ENCODE results near the gene AKAP9. TPM values are rescaled to one million over a fixed set of nuclear protein-coding genes. Genes with fewer than 3 reads are reported as not detected.
"Not testable (repeated sequence)": the region's sequence is repeated elsewhere in the genome, so short reads cannot be mapped to it uniquely, and the experiment has no call there.

The AKAP9 gene
- total and polyA plus RNA-seq, 7 experiments from 2014 or later: 26.0 to 93.5 (median 63.0) TPM

DNA sequence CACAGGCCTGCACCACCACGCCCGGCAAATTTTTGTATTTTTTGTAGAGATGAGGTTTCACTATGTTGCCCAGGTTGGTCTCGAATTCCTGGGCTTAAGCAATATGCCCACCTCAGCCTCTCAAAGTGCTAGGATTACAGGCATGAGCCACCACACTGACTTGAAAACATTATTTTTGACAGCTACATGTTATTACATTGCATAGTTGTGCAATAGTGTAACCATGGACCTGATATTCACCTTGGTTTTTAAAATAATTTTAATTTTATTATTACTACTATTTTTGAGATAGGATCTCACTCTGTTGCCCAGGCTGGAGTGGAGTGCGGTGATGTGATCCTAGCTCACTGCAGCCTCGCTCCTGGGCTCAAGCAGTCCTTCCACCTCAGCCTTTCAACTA, 18.4 kb downstream of the AKAP9 start:
- H3K4me1 ChIP-seq (ENCODE audit: control insufficient read depth in 2 of 2, insufficient read depth in 2 of 2, low read length in 2 of 2): no peaks in the 10 kb centered on the region
- H3K27me3 Mint-ChIP-seq: no peaks in the 10 kb centered on the region
- peaks cover 0 to 4% (median 0%) of the 10 kb centered on the region in 3 experiments for H3K36me3 ChIP-seq (ENCODE audit: control insufficient read depth in 2 of 3, insufficient read depth in 3 of 3, low read length in 3 of 3)
- H3K4me1 Mint-ChIP-seq: peaks cover 3 to 46% (median 34%) of the 10 kb centered on the region in 7 donors
- H3K4me3 Mint-ChIP-seq: no peak overlapping the region
- ATAC-seq: no peak
- CTCF ChIA-PET: no interaction called here
- peaks cover 0 to 18% (median 5%) of the 10 kb centered on the region in 5 donors for H3K36me3 Mint-ChIP-seq
- H3K4me3 ChIP-seq (ENCODE audit: low read length): no peak overlapping the region
- no peak overlapping the region for H3K27ac Mint-ChIP-seq
- POLR2A ChIA-PET: no interaction called here
- H3K27me3 ChIP-seq (ENCODE audit: control insufficient read depth in 2 of 2, insufficient read depth in 2 of 2, low read length in 2 of 2): no peaks in the 10 kb centered on the region
- H3K9me3 Mint-ChIP-seq: no peaks in the 10 kb centered on the region
- intact Hi-C loops (cut with micrococcal nuclease): no loop called here
- no peak overlapping the region for H3K27ac ChIP-seq (ENCODE audit: low read depth, low read length)
- no peak for DNase-seq
- no peaks in the 10 kb centered on the region for H3K9me3 ChIP-seq (ENCODE audit: control insufficient read depth in 2 of 3, low read length in 3 of 3)

- no peak for ATAC-seq
- H3K27me3 Mint-ChIP-seq: no peaks in the 10 kb centered on the region
These were observed 21.2 kb downstream of the AKAP9 start for GRCh38 chr7:91961816-91962215.

DNA sequence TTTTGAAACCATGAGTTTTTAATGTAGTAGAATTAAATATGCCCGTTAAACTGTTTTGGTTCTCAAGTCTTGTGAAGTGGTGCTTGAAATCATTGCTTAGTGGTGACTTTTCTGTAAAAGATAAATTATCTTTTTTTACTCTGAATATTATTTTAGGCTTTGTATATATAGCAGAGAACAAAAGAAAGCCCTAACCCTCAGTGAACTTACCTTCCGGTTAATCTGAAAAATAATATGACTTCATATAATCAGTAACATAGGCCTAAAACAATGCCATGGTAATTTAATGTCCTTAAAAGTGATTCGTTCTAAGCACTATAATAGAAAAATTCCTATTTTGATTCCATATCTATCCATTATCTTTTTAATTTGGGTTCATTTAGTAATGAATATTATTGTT, 21.8 kb downstream of the AKAP9 start:
- no peak overlapping the region for H3K27ac ChIP-seq (ENCODE audit: low read depth, low read length)
- CTCF ChIA-PET: no interaction called here
- Mint-ChIP-seq H3K27me3 (no peaks in the 10 kb centered on the region), H3K36me3 (peaks cover 0 to 22% (median 8%) of the 10 kb centered on the region in 5 donors), H3K4me1 (peaks cover 7 to 59% (median 51%) of the 10 kb centered on the region in 7 donors), H3K4me3 (no peak overlapping the region), H3K9me3 (peaks cover 0 to 5% (median 0%) of the 10 kb centered on the region in 11 donors), H3K27ac (no peak overlapping the region)
- ATAC-seq (no peak), DNase-seq (no peak)
- H3K9me3 ChIP-seq (ENCODE audit: control insufficient read depth in 2 of 3, low read length in 3 of 3): no peaks in the 10 kb centered on the region
- POLR2A ChIA-PET: no interaction called here
- no peaks in the 10 kb centered on the region for H3K27me3 ChIP-seq (ENCODE audit: control insufficient read depth in 2 of 2, insufficient read depth in 2 of 2, low read length in 2 of 2)
- no peaks in the 10 kb centered on the region for H3K4me1 ChIP-seq (ENCODE audit: control insufficient read depth in 2 of 2, insufficient read depth in 2 of 2, low read length in 2 of 2)
- intact Hi-C loops (cut with micrococcal nuclease): no loop called here
- no peak overlapping the region for H3K4me3 ChIP-seq (ENCODE audit: low read length)
- no peaks in the 10 kb centered on the region for H3K36me3 ChIP-seq (ENCODE audit: control insufficient read depth in 2 of 3, insufficient read depth in 3 of 3, low read length in 3 of 3)

More at GRCh38 chr7:91961816-91962215, 21.2 kb downstream of the AKAP9 start:
- H3K4me1 ChIP-seq (ENCODE audit: control insufficient read depth in 2 of 2, insufficient read depth in 2 of 2, low read length in 2 of 2): no peaks in the 10 kb centered on the region
- H3K4me3 ChIP-seq (ENCODE audit: low read length): no peak overlapping the region
- POLR2A ChIA-PET: interaction anchor here (0.6 kb wide), 1 partner anchor 14 kb away, joined by 3 read pairs; no protein-coding TSS in a partner anchor
- no peaks in the 10 kb centered on the region for H3K36me3 ChIP-seq (ENCODE audit: control insufficient read depth in 2 of 3, insufficient read depth in 3 of 3, low read length in 3 of 3)
- CTCF ChIA-PET: no interaction called here
- no peak for DNase-seq
- H3K27ac ChIP-seq (ENCODE audit: low read depth, low read length): no peak overlapping the region
- no peaks in the 10 kb centered on the region for H3K9me3 ChIP-seq (ENCODE audit: control insufficient read depth in 2 of 3, low read length in 3 of 3)
- intact Hi-C loops (cut with micrococcal nuclease): no loop called here
- H3K36me3 Mint-ChIP-seq: peaks cover 0 to 21% (median 6%) of the 10 kb centered on the region in 5 donors
- no peak overlapping the region for H3K4me3 Mint-ChIP-seq
- peaks cover 3 to 53% (median 45%) of the 10 kb centered on the region in 7 donors for H3K4me1 Mint-ChIP-seq
- no peaks in the 10 kb centered on the region for H3K27me3 ChIP-seq (ENCODE audit: control insufficient read depth in 2 of 2, insufficient read depth in 2 of 2, low read length in 2 of 2)
- peaks cover 0 to 5% (median 0%) of the 10 kb centered on the region in 11 donors for H3K9me3 Mint-ChIP-seq
- no peak overlapping the region for H3K27ac Mint-ChIP-seq

DNA sequence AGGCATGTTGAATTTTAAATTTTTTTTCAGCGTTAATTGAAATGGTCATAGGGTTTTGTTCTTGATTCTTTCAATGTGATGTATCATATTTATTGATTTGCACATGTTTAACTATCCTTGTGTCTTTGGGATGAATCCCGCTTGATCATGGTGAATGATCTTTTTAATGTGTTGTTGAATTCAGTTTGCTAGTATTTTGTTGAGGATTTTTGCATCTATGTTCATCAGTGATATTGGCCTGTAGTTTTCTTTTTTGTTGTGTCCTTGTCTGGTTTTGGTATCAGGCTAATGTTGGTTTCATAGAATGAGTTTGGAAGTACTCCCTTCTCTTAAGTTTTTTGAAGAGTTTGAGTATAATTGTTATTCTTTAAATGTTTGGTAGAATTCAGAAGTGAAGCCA, 26.9 kb downstream of the AKAP9 start:
- H3K27ac ChIP-seq (ENCODE audit: low read depth, low read length); H3K4me3 ChIP-seq (ENCODE audit: low read length); intact Hi-C loops (cut with micrococcal nuclease); H3K36me3 ChIP-seq (ENCODE audit: control insufficient read depth in 2 of 3, insufficient read depth in 3 of 3, low read length in 3 of 3); H3K27me3 Mint-ChIP-seq; ATAC-seq; H3K4me1 ChIP-seq (ENCODE audit: control insufficient read depth in 2 of 2, insufficient read depth in 2 of 2, low read length in 2 of 2); H3K27me3 ChIP-seq (ENCODE audit: control insufficient read depth in 2 of 2, insufficient read depth in 2 of 2, low read length in 2 of 2); H3K9me3 ChIP-seq (ENCODE audit: control insufficient read depth in 2 of 3, low read length in 3 of 3); DNase-seq; POLR2A ChIA-PET; CTCF ChIA-PET; H3K9me3 Mint-ChIP-seq: not testable (repeated sequence)
- Mint-ChIP-seq H3K4me3 (peak overlapping the region in 4 of 10 donors; percentile 4 to 29 (median 20)), H3K36me3 (peaks cover 0 to 20% (median 9%) of the 10 kb centered on the region in 5 donors), H3K4me1 (peaks cover 14 to 73% (median 66%) of the 10 kb centered on the region in 7 donors), H3K27ac (peak overlapping the region in 3 of 9 donors; percentile 9 to 30 (median 12))

- Mint-ChIP-seq H3K4me3 (no peak overlapping the region), H3K9me3 (no peaks in the 10 kb centered on the region), H3K27ac (no peak overlapping the region), H3K4me1 (peaks cover 4 to 44% (median 32%) of the 10 kb centered on the region in 7 donors), H3K36me3 (peaks cover 2 to 26% (median 5%) of the 10 kb centered on the region in 5 donors), H3K27me3 (no peaks in the 10 kb centered on the region)
- ChIA-PET POLR2A (no interaction called here), CTCF (no interaction called here)
- Histone ChIP-seq H3K27me3 (ENCODE audit: control insufficient read depth in 2 of 2, insufficient read depth in 2 of 2, low read length in 2 of 2) (no peaks in the 10 kb centered on the region), H3K4me3 (ENCODE audit: low read length) (no peak overlapping the region), H3K9me3 (ENCODE audit: control insufficient read depth in 2 of 3, low read length in 3 of 3) (no peaks in the 10 kb centered on the region), H3K27ac (ENCODE audit: low read depth, low read length) (no peak overlapping the region), H3K4me1 (ENCODE audit: control insufficient read depth in 2 of 2, insufficient read depth in 2 of 2, low read length in 2 of 2) (no peaks in the 10 kb centered on the region), H3K36me3 (ENCODE audit: control insufficient read depth in 2 of 3, insufficient read depth in 3 of 3, low read length in 3 of 3) (peaks cover 0 to 5% (median 0%) of the 10 kb centered on the region in 3 experiments)
- intact Hi-C loops (cut with micrococcal nuclease): no loop called here
- no peak for DNase-seq
- no peak for ATAC-seq
These were observed 33.0 kb downstream of the AKAP9 start for GRCh38 chr7:91973639-91974038.

DNA sequence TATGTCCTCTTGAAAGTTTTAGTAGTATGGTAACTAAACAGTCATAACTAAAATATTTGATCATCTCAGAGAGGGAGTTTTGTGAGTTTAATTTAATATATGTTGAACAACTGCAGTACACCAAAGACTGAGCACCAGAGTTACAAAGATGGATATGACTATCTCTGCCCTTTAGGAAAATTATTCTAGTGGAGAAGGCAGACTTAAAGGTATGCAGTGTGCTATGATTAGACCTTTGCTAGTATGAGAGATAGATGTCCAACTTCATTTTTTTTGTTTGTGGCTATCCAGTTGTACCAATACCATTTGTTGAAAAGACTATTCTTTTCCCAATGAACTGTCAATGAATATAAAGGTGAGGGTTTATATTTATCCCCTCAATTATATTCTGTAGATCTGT, 33.4 kb downstream of the AKAP9 start:
- no peak overlapping the region for H3K4me3 Mint-ChIP-seq
- H3K27ac Mint-ChIP-seq: peak overlapping the region in 1 of 9 donors; percentile 23
- no peaks in the 10 kb centered on the region for H3K27me3 ChIP-seq (ENCODE audit: control insufficient read depth in 2 of 2, insufficient read depth in 2 of 2, low read length in 2 of 2)
- no peaks in the 10 kb centered on the region for H3K9me3 Mint-ChIP-seq
- H3K4me1 ChIP-seq (ENCODE audit: control insufficient read depth in 2 of 2, insufficient read depth in 2 of 2, low read length in 2 of 2): no peaks in the 10 kb centered on the region
- ATAC-seq (no peak), DNase-seq (no peak)
- H3K4me3 ChIP-seq (ENCODE audit: low read length): no peak overlapping the region
- no peaks in the 10 kb centered on the region for H3K27me3 Mint-ChIP-seq
- peaks cover 0 to 5% (median 2%) of the 10 kb centered on the region in 3 experiments for H3K36me3 ChIP-seq (ENCODE audit: control insufficient read depth in 2 of 3, insufficient read depth in 3 of 3, low read length in 3 of 3)
- no peaks in the 10 kb centered on the region for H3K9me3 ChIP-seq (ENCODE audit: control insufficient read depth in 2 of 3, low read length in 3 of 3)
- intact Hi-C loops (cut with micrococcal nuclease): no loop called here
- H3K36me3 Mint-ChIP-seq: peaks cover 2 to 29% (median 5%) of the 10 kb centered on the region in 5 donors
- POLR2A ChIA-PET: no interaction called here
- no peak overlapping the region for H3K27ac ChIP-seq (ENCODE audit: low read depth, low read length)
- CTCF ChIA-PET: no interaction called here
- peaks cover 4 to 42% (median 27%) of the 10 kb centered on the region in 7 donors for H3K4me1 Mint-ChIP-seq

DNA sequence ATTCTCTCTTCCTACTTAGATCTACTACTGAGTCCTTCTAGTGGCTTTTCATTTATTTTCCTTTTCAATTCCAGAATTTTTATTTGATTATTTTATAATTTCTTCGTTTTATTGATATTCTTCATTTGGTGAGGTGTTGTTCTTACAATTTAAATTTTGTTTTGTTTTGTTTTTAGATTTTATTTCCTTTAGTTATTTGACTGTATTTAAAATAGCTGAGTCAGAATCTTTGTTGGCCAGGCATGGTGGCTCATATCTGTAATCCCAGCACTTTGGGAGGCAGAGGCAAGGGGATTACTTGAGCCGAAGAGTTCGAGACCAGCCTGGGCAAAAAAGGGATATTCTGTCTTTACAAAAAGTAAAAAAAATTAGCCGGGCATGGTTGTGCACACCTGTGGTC, 36.1 kb downstream of the AKAP9 start:
- Histone ChIP-seq H3K27ac (ENCODE audit: low read depth, low read length) (no peak overlapping the region), H3K36me3 (ENCODE audit: control insufficient read depth in 2 of 3, insufficient read depth in 3 of 3, low read length in 3 of 3) (peaks cover 0 to 8% (median 4%) of the 10 kb centered on the region in 3 experiments), H3K4me3 (ENCODE audit: low read length) (no peak overlapping the region), H3K27me3 (ENCODE audit: control insufficient read depth in 2 of 2, insufficient read depth in 2 of 2, low read length in 2 of 2) (no peaks in the 10 kb centered on the region), H3K4me1 (ENCODE audit: control insufficient read depth in 2 of 2, insufficient read depth in 2 of 2, low read length in 2 of 2) (no peaks in the 10 kb centered on the region), H3K9me3 (ENCODE audit: control insufficient read depth in 2 of 3, low read length in 3 of 3) (no peaks in the 10 kb centered on the region)
- ChIA-PET POLR2A (interaction anchor here (0.6 kb wide), 1 partner anchor 31 kb away, joined by 3 read pairs; no protein-coding TSS in a partner anchor), CTCF (interaction anchor here (0.5 kb wide), 1 partner anchor 15 kb away, joined by 4 read pairs; no protein-coding TSS in a partner anchor)
- DNase-seq (no peak), ATAC-seq (no peak)
- Mint-ChIP-seq H3K27ac (no peak overlapping the region), H3K4me1 (peaks cover 0 to 19% (median 6%) of the 10 kb centered on the region in 7 donors), H3K4me3 (no peak overlapping the region), H3K9me3 (no peaks in the 10 kb centered on the region), H3K36me3 (peaks cover 2 to 42% (median 11%) of the 10 kb centered on the region in 5 donors), H3K27me3 (no peaks in the 10 kb centered on the region)
- intact Hi-C loops (cut with micrococcal nuclease): no loop called here

Data from naive thymus-derived CD4-positive, alpha-beta T cell (primary cell).